Esophagus squamous epithelium (tissue), 4 donors: ENCODE data around the gene TRAM2.

ENCODE experiments used
- CTCF ChIP-seq, 6 experiments: fragments of 450-650 bp in 4 of 6; fragments of 200-600 bp in 2 of 6; sonication (generic) in 2 of 6; IDR thresholded peaks; one replicate each; pipeline ENCODE4 v1.5.1; 2016 to 2019; ENCODE audit warnings: antibody characterized with exemption in 6 of 6, mild to moderate bottlenecking in 4 of 6, moderate library complexity in 4 of 6
- POLR2A ChIP-seq, 4 donors: fragments of 450-650 bp; IDR thresholded peaks; one replicate each; pipeline ENCODE4 v1.6.1; 2017; ENCODE audit warnings: antibody characterized with exemption in 4 of 4, mild to moderate bottlenecking in 4 of 4, moderate library complexity in 3 of 4

- TF ChIP-seq CTCF (IDR thresholded peaks at IDR 0.05) (no peak), POLR2A (IDR thresholded peaks at IDR 0.05) (no peak)
Observed at GRCh38 chr6:52509281-52510212, 67.3 kb downstream of the TRAM2 start.
